ENCODE measurements around the gene EML5. TPM values are rescaled to one million over a fixed set of nuclear protein-coding genes. Genes with fewer than 3 reads are reported as not detected.

EML5 gene
- total RNA-seq, 1 experiment from 2014 or later, result 1.8 TPM

GRCh38 chr14:88824314-88825077 lies 31.7 kb upstream of the EML5 start, which contains the start of gene TTC8:
TSS of gene TTC8 (plus strand) at chr14:88824651. CDS start at chr14:88824708, 57 bp downstream.
- peak; percentile 2; the same call in 1 of the 2 replicates for TF ChIP-seq SP1 (IDR thresholded peaks at IDR 0.05; ENCODE audit: low read depth)
- peak; percentile 68; the same call in 1 of the 2 replicates for TF ChIP-seq MAX (IDR thresholded peaks at IDR 0.05)
- peak; percentile 94 for TF ChIP-seq POLR2AphosphoS5 (IDR thresholded peaks at IDR 0.05; ENCODE audit: low read depth, low read length)
- peak; percentile 73 for TF ChIP-seq EGR1 (IDR thresholded peaks at IDR 0.05; ENCODE audit: low read depth)
- TF ChIP-seq TCF7L2 (IDR thresholded peaks at IDR 0.05; ENCODE audit: borderline replicate concordance, extremely low read depth, insufficient read depth, insufficient read length), result no peak
- no peak for TF ChIP-seq REST (IDR thresholded peaks at IDR 0.05; ENCODE audit: low read depth)
- TF ChIP-seq EZH2 (IDR thresholded peaks at IDR 0.05), result no peak
- no peak for TF ChIP-seq CEBPB (IDR thresholded peaks at IDR 0.05; ENCODE audit: low read depth)
- TF ChIP-seq CBX3 (IDR thresholded peaks at IDR 0.05; ENCODE audit: low read depth), result no peak
- peak; percentile 93 for TF ChIP-seq ZFX (IDR thresholded peaks at IDR 0.05)
- TF ChIP-seq YY1 (IDR thresholded peaks at IDR 0.05; ENCODE audit: extremely low read depth, insufficient replicate concordance, low read depth, low read length), result peak; percentile 78
- no peak for TF ChIP-seq SRF (IDR thresholded peaks at IDR 0.05; ENCODE audit: low read depth)
- peak; percentile 93 for TF ChIP-seq POLR2A (IDR thresholded peaks at IDR 0.05; ENCODE audit: borderline replicate concordance, extremely low read depth, insufficient read depth, insufficient read length)
- peak; percentile 87 for TF ChIP-seq SIN3A (IDR thresholded peaks at IDR 0.05; ENCODE audit: low read depth)
- no peaks in the 10 kb centered on the region for H3K9me2 ChIP-seq (ENCODE audit: insufficient read depth)
- ChIA-PET POLR2A (interaction anchor here (0.7 to 1.4 kb wide), 3 partner anchors 9 to 32 kb away, joined by 3 to 4 read pairs (median 3); partner anchors contain the start of gene EML5), RAD21 (ENCODE audit: low non-redundant PET in 1 of 2, low total read pairs in 2 of 2, uncharacterized antibody in 2 of 2, unreplicated experiment in 2 of 2) (interaction anchor here in 1 of 2 experiments (0.9 kb wide), 1 partner anchor 32 kb away, joined by 3 read pairs; the partner anchor contains the start of gene EML5), CTCF (interaction anchor here (0.8 to 1.1 kb wide), 2 partner anchors 44 to 157 kb away, joined by 3 read pairs; no protein-coding TSS in a partner anchor)
- peak within 1 kb of the TSS; percentile 94 for H2AFZ ChIP-seq (ENCODE audit: low read depth, low read length, poor library complexity, severe bottlenecking)
- BruUV-seq (replicated peaks), result no TSS peak
- H3K27me3 ChIP-seq (ENCODE audit: insufficient read depth, low read length), result no peaks in the 10 kb centered on the region
- H3K4me3 ChIP-seq (replicated peaks in 1 of 2; ENCODE audit: low read depth in 1 of 2, low read length in 2 of 2), result peak within 1 kb of the TSS; percentile 81 to 86
- H3K36me3 ChIP-seq (ENCODE audit: control insufficient read depth in 1 of 2, insufficient read depth in 2 of 2, low read length in 2 of 2), result no peaks in the 10 kb centered on the region
- peak within 1 kb of the TSS; percentile 82 for H3K9ac ChIP-seq (ENCODE audit: low read length)
- ATAC-seq (peak; percentile 96), DNase-seq (ENCODE audit: low read depth, low spot score) (peak; percentile 74)
- H3K9me3 ChIP-seq (ENCODE audit: control insufficient read depth in 1 of 2, insufficient read depth in 1 of 2, low read depth in 1 of 2, low read length in 2 of 2), result no peaks in the 10 kb centered on the region
- no peaks in the 10 kb centered on the region for H4K20me1 ChIP-seq (ENCODE audit: insufficient read depth)
- no peaks in the 10 kb centered on the region; the same call in 1 of the 2 replicates for H3K79me2 ChIP-seq (ENCODE audit: insufficient read depth, low read length)
- peak within 1 kb of the TSS; percentile 73 for H3K27ac ChIP-seq (ENCODE audit: low read depth, low read length)
- intact Hi-C loops (cut with micrococcal nuclease), result no loop called here
- H3K4me1 ChIP-seq (ENCODE audit: control insufficient read depth in 1 of 2, insufficient read depth in 2 of 2, low read length in 2 of 2), result peaks cover 0 to 11% of the 10 kb centered on the region in 2 experiments; a peak in 1 of 4 replicates
- peak within 1 kb of the TSS; percentile 82 for H3K4me2 ChIP-seq (ENCODE audit: low read length)
